SU-DHL-6 (cell line): ENCODE measurements around the gene TCF12.
"Not testable (repeated sequence)": the region's sequence is repeated elsewhere in the genome, so short reads cannot be mapped to it uniquely, and the experiment has no call there.

Experiments used
- H2AFZ ChIP-seq: fragments of 200-600 bp; sonication (generic); 2 replicates; pipeline ENCODE4 v1.6.1; 2014; ENCODE audit warnings: low read depth, mild to moderate bottlenecking, moderate library complexity, mixed read lengths, antibody characterized with exemption, low read length; ENCODE audit not compliant: severe bottlenecking
- H3F3A ChIP-seq: fragments of 200-600 bp; shearing (Covaris generic); 2 replicates; pipeline ENCODE4 v1.6.0; 2016; ENCODE audit warnings: antibody characterized with exemption, mild to moderate bottlenecking; ENCODE audit not compliant: insufficient read depth
- H3K27ac ChIP-seq: fragments of 200-600 bp; sonication (generic); 2 replicates; pipeline ENCODE4 v1.5.1; 2016; ENCODE audit warnings: low read depth, mild to moderate bottlenecking, low read length, moderate library complexity, mixed read lengths
- H3K27me3 ChIP-seq: fragments of 200-600 bp; sonication (generic), shearing (Covaris generic); 2 replicates; pipeline ENCODE4 v1.6.0; 2014; ENCODE audit warnings: mild to moderate bottlenecking, low read length
- H3K36me3 ChIP-seq: fragments of 200-600 bp; sonication (generic); 2 replicates; pipeline ENCODE4 v1.6.1; 2014; ENCODE audit warnings: mild to moderate bottlenecking, low read length, mixed read lengths
- H3K4me2 ChIP-seq: fragments of 300-600, 200-600 bp; shearing (Covaris generic), sonication (generic); 2 replicates; pipeline ENCODE4 v1.6.0; 2014; ENCODE audit warnings: low read length, low read depth, mild to moderate bottlenecking; ENCODE audit not compliant: poor library complexity, severe bottlenecking
- H3K4me3 ChIP-seq: fragments of 200-600 bp; sonication (generic); 2 replicates; pipeline ENCODE4 v1.5.1; 2014; ENCODE audit warnings: antibody characterized with exemption, low read length, mild to moderate bottlenecking, mixed read lengths; ENCODE audit not compliant: insufficient read depth, poor library complexity, severe bottlenecking
- H3K79me2 ChIP-seq: fragments of 200-600 bp; sonication (generic); 2 replicates; pipeline ENCODE4 v1.6.1; 2014; ENCODE audit warnings: mild to moderate bottlenecking, low read length, moderate library complexity; ENCODE audit not compliant: insufficient read depth
- H3K9ac ChIP-seq: fragments of 200-600 bp; sonication (generic); 2 replicates; pipeline ENCODE4 v1.7.0; 2014; ENCODE audit warnings: mild to moderate bottlenecking, low read length
- H3K9me2 ChIP-seq: fragments of 200-600 bp; sonication (generic); replicated peaks from 2 replicates; pipeline ENCODE4 v1.6.1; 2014; ENCODE audit warnings: low read length; ENCODE audit not compliant: insufficient read depth
- H3K9me3 ChIP-seq: fragments of 200-600 bp; sonication (generic); 2 replicates; pipeline ENCODE4 v1.6.1; 2014; ENCODE audit warnings: low read length, mixed read lengths; ENCODE audit not compliant: insufficient read depth
- H4K20me1 ChIP-seq: fragments of 200-600 bp; sonication (generic); 2 replicates; pipeline ENCODE4 v1.6.1; 2014; ENCODE audit warnings: low read depth, mild to moderate bottlenecking, antibody characterized with exemption, low read length, moderate library complexity, mixed read lengths
- EZH2phosphoT487 ChIP-seq: fragments of 200-600 bp; sonication (generic), shearing (Covaris generic); conservative IDR thresholded peaks from 2 replicates; pipeline ENCODE4 v1.6.1; 2018; ENCODE audit warnings: mild to moderate bottlenecking, antibody characterized with exemption, low read length, moderate library complexity, mixed read lengths
- TF ChIP-seq, protein P1 (sequence below): fragments of 200-600 bp; sonication (generic); IDR thresholded peaks from one replicate; pipeline ENCODE4 v1.5.1; 2017; ENCODE audit warnings: antibody characterized with exemption, mild to moderate bottlenecking, low read length, moderate library complexity; ENCODE audit not compliant: insufficient read depth, poor library complexity, severe bottlenecking

The TCF12 gene

GRCh38 chr15:57097246-57097645 lies 178.8 kb downstream of the TCF12 start:
- no peaks in the 10 kb centered on the region for H3K79me2 ChIP-seq
- no peak overlapping the region for H3K27ac ChIP-seq
- H3K4me2 ChIP-seq: no peak overlapping the region
- H3K9me3 ChIP-seq: no peaks in the 10 kb centered on the region
- no peak overlapping the region for H3K9ac ChIP-seq
- H3K36me3 ChIP-seq: peaks cover 7% of the 10 kb centered on the region; the same call in 1 of the 2 replicates
- H3K27me3 ChIP-seq: no peaks in the 10 kb centered on the region
- no peaks in the 10 kb centered on the region for H4K20me1 ChIP-seq
- H3K9me2 ChIP-seq: no peaks in the 10 kb centered on the region
- H2AFZ ChIP-seq: no peak overlapping the region
- TF ChIP-seq, protein P1, sequence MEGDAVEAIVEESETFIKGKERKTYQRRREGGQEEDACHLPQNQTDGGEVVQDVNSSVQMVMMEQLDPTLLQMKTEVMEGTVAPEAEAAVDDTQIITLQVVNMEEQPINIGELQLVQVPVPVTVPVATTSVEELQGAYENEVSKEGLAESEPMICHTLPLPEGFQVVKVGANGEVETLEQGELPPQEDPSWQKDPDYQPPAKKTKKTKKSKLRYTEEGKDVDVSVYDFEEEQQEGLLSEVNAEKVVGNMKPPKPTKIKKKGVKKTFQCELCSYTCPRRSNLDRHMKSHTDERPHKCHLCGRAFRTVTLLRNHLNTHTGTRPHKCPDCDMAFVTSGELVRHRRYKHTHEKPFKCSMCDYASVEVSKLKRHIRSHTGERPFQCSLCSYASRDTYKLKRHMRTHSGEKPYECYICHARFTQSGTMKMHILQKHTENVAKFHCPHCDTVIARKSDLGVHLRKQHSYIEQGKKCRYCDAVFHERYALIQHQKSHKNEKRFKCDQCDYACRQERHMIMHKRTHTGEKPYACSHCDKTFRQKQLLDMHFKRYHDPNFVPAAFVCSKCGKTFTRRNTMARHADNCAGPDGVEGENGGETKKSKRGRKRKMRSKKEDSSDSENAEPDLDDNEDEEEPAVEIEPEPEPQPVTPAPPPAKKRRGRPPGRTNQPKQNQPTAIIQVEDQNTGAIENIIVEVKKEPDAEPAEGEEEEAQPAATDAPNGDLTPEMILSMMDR: no peak
- no peak for TF ChIP-seq EZH2phosphoT487
- H3F3A ChIP-seq: no peaks in the 10 kb centered on the region; the same call in 1 of the 2 replicates
- no peak overlapping the region for H3K4me3 ChIP-seq

GRCh38 chr15:57097919-57098543 lies 179.6 kb downstream of the TCF12 start:
- not testable (repeated sequence) for H3K27me3 ChIP-seq, H3K4me2 ChIP-seq, H4K20me1 ChIP-seq, H3K27ac ChIP-seq, H3K79me2 ChIP-seq, H3K4me3 ChIP-seq, H2AFZ ChIP-seq, H3K9ac ChIP-seq, H3K36me3 ChIP-seq, H3F3A ChIP-seq, H3K9me2 ChIP-seq, H3K9me3 ChIP-seq

DNA sequence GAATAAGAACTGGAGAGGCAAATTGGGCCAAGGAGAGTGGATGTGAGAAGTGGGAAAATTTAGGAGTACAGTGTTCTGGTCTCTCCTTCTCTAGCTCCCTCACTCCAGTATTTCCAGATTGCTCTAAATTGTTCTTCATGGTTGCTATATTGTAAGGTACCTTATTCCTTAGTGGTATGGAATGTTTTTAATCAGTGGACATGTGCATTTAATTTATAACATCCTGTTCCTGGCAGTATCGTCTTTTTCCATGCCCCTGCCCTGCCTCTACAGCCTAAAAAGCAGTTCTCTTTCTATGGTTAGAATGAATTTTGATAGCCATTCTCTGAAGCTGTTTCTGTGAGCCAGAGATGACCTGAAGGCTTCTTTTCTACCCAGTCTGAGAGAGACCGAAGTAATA lies 180.5 kb downstream of the TCF12 start:
- no peak overlapping the region for H3K27ac ChIP-seq
- H3K36me3 ChIP-seq: no peaks in the 10 kb centered on the region
- H4K20me1 ChIP-seq: no peaks in the 10 kb centered on the region
- H3F3A ChIP-seq: no peaks in the 10 kb centered on the region; the same call in 1 of the 2 replicates
- TF ChIP-seq EZH2phosphoT487: no peak
- TF ChIP-seq, protein P1: no peak
- H3K9me2 ChIP-seq: no peaks in the 10 kb centered on the region
- no peak overlapping the region for H3K4me3 ChIP-seq
- H3K9ac ChIP-seq: no peak overlapping the region
- no peak overlapping the region for H2AFZ ChIP-seq
- no peaks in the 10 kb centered on the region for H3K27me3 ChIP-seq
- no peaks in the 10 kb centered on the region for H3K79me2 ChIP-seq
- H3K9me3 ChIP-seq: no peaks in the 10 kb centered on the region
- no peak overlapping the region for H3K4me2 ChIP-seq

DNA sequence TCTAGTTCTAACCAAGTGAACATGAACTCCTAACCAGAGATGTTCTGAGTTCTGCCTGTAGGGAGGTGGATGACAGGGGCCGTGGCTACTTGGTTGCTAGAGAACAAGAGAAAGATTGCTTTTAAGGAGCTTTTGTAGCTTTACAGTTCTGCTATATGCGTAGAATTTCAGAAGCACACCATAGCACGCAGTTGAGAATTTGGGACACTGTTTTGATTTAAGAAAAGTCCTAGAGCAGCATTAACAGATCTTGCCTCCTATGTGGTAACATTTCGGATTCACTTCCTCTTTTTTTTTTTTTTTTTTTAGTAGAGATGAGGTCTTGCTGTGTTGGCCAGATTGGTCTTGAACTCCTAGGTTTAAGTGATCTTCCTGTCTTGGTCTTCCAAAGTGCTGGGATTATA lies 181.7 kb downstream of the TCF12 start:
- no peaks in the 10 kb centered on the region for H3K79me2 ChIP-seq
- no peaks in the 10 kb centered on the region for H3K36me3 ChIP-seq
- H3K27me3 ChIP-seq: no peaks in the 10 kb centered on the region
- no peaks in the 10 kb centered on the region for H4K20me1 ChIP-seq
- H3F3A ChIP-seq: no peaks in the 10 kb centered on the region; the same call in 1 of the 2 replicates
- no peaks in the 10 kb centered on the region for H3K9me3 ChIP-seq
- peak overlapping the region; percentile 47 for H3K4me2 ChIP-seq
- peak overlapping the region; percentile 10 for H3K4me3 ChIP-seq
- H3K27ac ChIP-seq: peak overlapping the region; percentile 47
- H3K9ac ChIP-seq: 0 out of 2 replicates have a peak overlapping the region, but pooled peaks have one; percentile 13
- no peak overlapping the region for H2AFZ ChIP-seq
- H3K9me2 ChIP-seq: no peaks in the 10 kb centered on the region
- TF ChIP-seq, protein P1: no peak
